Stimulated activated CD8-positive, alpha-beta memory T cell treated with anti-CD3 and anti-CD28 coated beads, Interleukin-4, amount 100 ng/mL, for 48 hours (primary cell): Measurements from ENCODE around the gene SEPHS1.
A peak's percentile ranks its signal among the peaks of the same experiment; 100 is the strongest.
"Not testable (repeated sequence)": the region's sequence is repeated elsewhere in the genome, so short reads cannot be mapped to it uniquely, and the experiment has no call there.

Experiments used
- DNase-seq: peaks from one replicate; pipeline ENCODE4 v3.0.0-alpha.2; 2020

SEPHS1 gene

GRCh38 chr10:13276146-13276545, 71.9 kb downstream of the SEPHS1 start:
- DNase-seq: not testable (repeated sequence)

- DNase-seq: no peak
Measured at GRCh38 chr10:13272164-13272571, 75.9 kb downstream of the SEPHS1 start.

DNA sequence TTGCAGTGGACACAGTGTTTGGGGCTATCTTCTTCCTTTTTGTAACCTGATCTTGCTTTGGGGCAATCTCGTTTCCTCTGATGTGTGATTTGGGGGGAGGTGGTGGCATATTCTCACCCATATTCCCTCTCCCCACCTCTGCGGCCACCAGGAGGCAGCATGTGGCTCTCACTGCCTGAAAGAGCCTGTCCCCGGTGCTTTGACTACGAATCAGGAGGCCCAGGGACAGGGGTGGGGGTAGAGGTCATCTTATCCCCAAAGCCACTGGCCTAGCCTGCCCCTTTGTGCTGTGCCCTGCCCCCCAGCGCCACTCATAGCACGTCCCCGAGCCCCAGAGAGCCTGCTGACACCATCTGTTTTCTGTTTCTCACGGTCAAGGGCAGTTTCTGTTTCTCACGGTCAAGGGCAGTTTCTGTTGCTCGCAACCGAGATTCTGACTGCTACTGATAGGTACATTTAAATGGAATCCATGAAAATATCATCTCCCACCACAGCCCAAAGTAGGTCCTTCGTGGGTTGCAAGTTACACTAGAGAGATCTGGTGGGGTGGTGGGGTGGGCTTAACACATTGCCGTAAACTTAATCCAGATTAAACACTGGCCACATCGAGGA, 76.4 kb downstream of the SEPHS1 start:
- peak; percentile 71 for DNase-seq

GRCh38 chr10:13270877-13271551, 77.1 kb downstream of the SEPHS1 start:
- DNase-seq: no peak

- DNase-seq: no peak
Measured at GRCh38 chr10:13268841-13269240, 79.3 kb downstream of the SEPHS1 start.

DNA sequence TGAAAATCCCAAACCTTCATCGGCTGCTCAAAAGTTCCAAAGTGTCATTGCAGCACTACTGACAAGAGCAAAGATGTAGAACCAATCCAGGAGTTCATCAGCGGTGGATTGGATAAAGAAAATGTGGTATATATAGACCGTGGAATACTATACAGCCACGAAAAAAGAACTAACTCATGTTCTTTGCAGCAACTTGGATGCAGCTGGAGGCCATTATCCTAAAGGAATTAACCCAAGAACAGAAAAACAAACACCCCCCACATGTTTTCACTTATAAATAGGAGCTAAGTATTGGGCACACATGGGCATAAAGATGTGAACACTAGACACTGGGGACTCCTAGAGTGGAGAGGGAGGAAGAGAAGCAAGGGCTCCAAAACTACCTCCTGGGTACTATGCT, 79.8 kb downstream of the SEPHS1 start:
- no peak for DNase-seq
